ENCODE measurements around the gene SLC16A2. TPM values are rescaled to one million over a fixed set of nuclear protein-coding genes. Genes with fewer than 3 reads are reported as not detected.

The SLC16A2 gene
- total RNA-seq, 6 donors from 2014 or later: 2.0 to 10.7 (median 4.8) TPM

GRCh38 chrX:74579597-74580198 lies 158.4 kb downstream of the SLC16A2 start:
- Histone ChIP-seq H3K4me1 (no peaks in the 10 kb centered on the region), H3K9me3 (no peaks in the 10 kb centered on the region), H3K4me3 (no peak overlapping the region), H3K27me3 (no peaks in the 10 kb centered on the region), H3K36me3 (no peaks in the 10 kb centered on the region), H3K27ac (no peak overlapping the region)
- ATAC-seq (ENCODE audit: low FRiP score in 2 of 2): no peak
- no peak for DNase-seq
- WGBS, 2 donors: 57 to 75% methylated on average over 3 of the region's 3 CpGs
- TF ChIP-seq EP300 (IDR thresholded peaks at IDR 0.05) (no peak), POLR2A (IDR thresholded peaks at IDR 0.05) (no peak), POLR2AphosphoS5 (IDR thresholded peaks at IDR 0.05) (no peak), CTCF (IDR thresholded peaks at IDR 0.05) (no peak)

Small RNAs within 50 kb of the gene (small RNA-seq; reads per million reads assigned to genes)
- 0 reads per million in 4 donors for gene RN7SL790P

Other genes starting within 250 kb of the SLC16A2 start
- not detected for gene ZCCHC13, start 117.3 kb upstream of the SLC16A2 start, total RNA-seq
- gene RLIM, start 193.1 kb downstream of the SLC16A2 start, total RNA-seq: 10 to 100 TPM; 17.8 to 41.5 (median 29.7) TPM